ENCODE data around the gene ENC1. TPM values are rescaled to one million over a fixed set of nuclear protein-coding genes. Genes with fewer than 3 reads are reported as not detected.
A peak's percentile ranks its signal among the peaks of the same experiment; 100 is the strongest.

Gene ENC1
- total RNA-seq, 2 experiments from 2014 or later = 0.38 to 1.5 TPM

- peaks cover 56% of the 10 kb centered on the region for H3K27me3 Mint-ChIP-seq
Measured at GRCh38 chr5:74634611-74635286, 5.8 kb downstream of the ENC1 start.

GRCh38 chr5:74633695-74634094, 6.8 kb downstream of the ENC1 start:
- DNase-seq (no peak), ATAC-seq (no peak)
- H3K27ac Mint-ChIP-seq = no peak overlapping the region
- H3K4me3 Mint-ChIP-seq = no peak overlapping the region
- CTCF ChIA-PET = no interaction called here
- H3K36me3 Mint-ChIP-seq = no peaks in the 10 kb centered on the region
- no peaks in the 10 kb centered on the region for H3K9me3 Mint-ChIP-seq (ENCODE audit: low read depth)
- peaks cover 24% of the 10 kb centered on the region for H3K4me1 Mint-ChIP-seq
- H3K27me3 Mint-ChIP-seq = peaks cover 50% of the 10 kb centered on the region

More at GRCh38 chr5:74634611-74635286, 5.8 kb downstream of the ENC1 start:
- no peaks in the 10 kb centered on the region for H3K36me3 Mint-ChIP-seq
- peaks cover 34% of the 10 kb centered on the region for H3K4me1 Mint-ChIP-seq
- no peak overlapping the region for H3K4me3 Mint-ChIP-seq
- ATAC-seq = no peak
- no peak for DNase-seq
- no peaks in the 10 kb centered on the region for H3K9me3 Mint-ChIP-seq (ENCODE audit: low read depth)
- CTCF ChIA-PET = interaction anchor here (1.1 kb wide), 1 partner anchor 215 kb away, joined by 3 read pairs; no protein-coding TSS in a partner anchor
- no peak overlapping the region for H3K27ac Mint-ChIP-seq

- Mint-ChIP-seq H3K36me3 (no peaks in the 10 kb centered on the region), H3K4me3 (no peak overlapping the region), H3K27ac (no peak overlapping the region), H3K4me1 (peaks cover 21% of the 10 kb centered on the region), H3K27me3 (peaks cover 48% of the 10 kb centered on the region), H3K9me3 (ENCODE audit: low read depth) (no peaks in the 10 kb centered on the region)
- DNase-seq (no peak), ATAC-seq (no peak)
- CTCF ChIA-PET = no interaction called here
Measured at GRCh38 chr5:74632947-74633356, 7.6 kb downstream of the ENC1 start.

GRCh38 chr5:74631081-74631953, 9.2 kb downstream of the ENC1 start:
- Mint-ChIP-seq H3K9me3 (ENCODE audit: low read depth) (no peaks in the 10 kb centered on the region), H3K4me1 (peaks cover 21% of the 10 kb centered on the region), H3K4me3 (no peak overlapping the region), H3K27ac (peak overlapping the region; percentile 68), H3K36me3 (no peaks in the 10 kb centered on the region), H3K27me3 (peaks cover 47% of the 10 kb centered on the region)
- CTCF ChIA-PET = no interaction called here
- peak; percentile 53 for ATAC-seq
- DNase-seq = peak; percentile 49

- peaks cover 21% of the 10 kb centered on the region for H3K4me1 Mint-ChIP-seq
- CTCF ChIA-PET = no interaction called here
- ATAC-seq (peak; percentile 27), DNase-seq (no peak)
- H3K27ac Mint-ChIP-seq = no peak overlapping the region
- no peak overlapping the region for H3K4me3 Mint-ChIP-seq
- no peaks in the 10 kb centered on the region for H3K9me3 Mint-ChIP-seq (ENCODE audit: low read depth)
- no peaks in the 10 kb centered on the region for H3K36me3 Mint-ChIP-seq
- H3K27me3 Mint-ChIP-seq = peaks cover 47% of the 10 kb centered on the region
Measured at GRCh38 chr5:74630453-74631066, 10.0 kb downstream of the ENC1 start.

- ATAC-seq (no peak), DNase-seq (no peak)
- Mint-ChIP-seq H3K9me3 (ENCODE audit: low read depth) (no peaks in the 10 kb centered on the region), H3K27ac (no peak overlapping the region), H3K36me3 (no peaks in the 10 kb centered on the region), H3K4me1 (peaks cover 21% of the 10 kb centered on the region), H3K27me3 (peaks cover 48% of the 10 kb centered on the region), H3K4me3 (no peak overlapping the region)
- CTCF ChIA-PET = interaction anchor here (0.8 to 1.2 kb wide), 2 partner anchors 11 to 240 kb away, joined by 3 to 4 read pairs; no protein-coding TSS in a partner anchor
Measured at GRCh38 chr5:74629326-74629725, 11.2 kb downstream of the ENC1 start.

- DNase-seq = no peak
- peaks cover 54% of the 10 kb centered on the region for H3K27me3 Mint-ChIP-seq
- CTCF ChIA-PET = no interaction called here
- H3K27ac Mint-ChIP-seq = no peak overlapping the region
- H3K9me3 Mint-ChIP-seq (ENCODE audit: low read depth) = no peaks in the 10 kb centered on the region
- no peak for ATAC-seq
- no peak overlapping the region for H3K4me3 Mint-ChIP-seq
- peaks cover 21% of the 10 kb centered on the region for H3K4me1 Mint-ChIP-seq
- H3K36me3 Mint-ChIP-seq = no peaks in the 10 kb centered on the region
Measured at GRCh38 chr5:74628359-74628758, 12.2 kb downstream of the ENC1 start.

- CTCF ChIA-PET = no interaction called here
- H3K27me3 Mint-ChIP-seq = peaks cover 60% of the 10 kb centered on the region
- peaks cover 19% of the 10 kb centered on the region for H3K4me1 Mint-ChIP-seq
- no peak for DNase-seq
- no peak overlapping the region for H3K27ac Mint-ChIP-seq
- ATAC-seq = no peak
- no peak overlapping the region for H3K4me3 Mint-ChIP-seq
- no peaks in the 10 kb centered on the region for H3K36me3 Mint-ChIP-seq
- no peaks in the 10 kb centered on the region for H3K9me3 Mint-ChIP-seq (ENCODE audit: low read depth)
Measured at GRCh38 chr5:74627646-74628279, 12.8 kb downstream of the ENC1 start.

GRCh38 chr5:74626386-74627222, 13.9 kb downstream of the ENC1 start:
- H3K4me1 Mint-ChIP-seq = peaks cover 10% of the 10 kb centered on the region
- no peaks in the 10 kb centered on the region for H3K9me3 Mint-ChIP-seq (ENCODE audit: low read depth)
- H3K27me3 Mint-ChIP-seq = peaks cover 60% of the 10 kb centered on the region
- no peak overlapping the region for H3K4me3 Mint-ChIP-seq
- no peak overlapping the region for H3K27ac Mint-ChIP-seq
- ATAC-seq = no peak
- no peaks in the 10 kb centered on the region for H3K36me3 Mint-ChIP-seq
- DNase-seq = no peak
- CTCF ChIA-PET = interaction anchor here (0.6 kb wide), 1 partner anchor 12 kb away, joined by 3 read pairs; no protein-coding TSS in a partner anchor

GRCh38 chr5:74625742-74626241, 14.7 kb downstream of the ENC1 start:
- no peaks in the 10 kb centered on the region for H3K36me3 Mint-ChIP-seq
- H3K27ac Mint-ChIP-seq = no peak overlapping the region
- H3K27me3 Mint-ChIP-seq = peaks cover 56% of the 10 kb centered on the region
- DNase-seq = no peak
- H3K4me1 Mint-ChIP-seq = peaks cover 4% of the 10 kb centered on the region
- ATAC-seq = no peak
- CTCF ChIA-PET = interaction anchor here (1.3 kb wide), 1 partner anchor 15 kb away, joined by 3 read pairs; the partner anchor contains the start of gene ENC1
- no peaks in the 10 kb centered on the region for H3K9me3 Mint-ChIP-seq (ENCODE audit: low read depth)
- H3K4me3 Mint-ChIP-seq = no peak overlapping the region

- Mint-ChIP-seq H3K9me3 (ENCODE audit: low read depth) (no peaks in the 10 kb centered on the region), H3K36me3 (no peaks in the 10 kb centered on the region), H3K4me3 (no peak overlapping the region), H3K27me3 (peaks cover 55% of the 10 kb centered on the region), H3K27ac (no peak overlapping the region), H3K4me1 (no peaks in the 10 kb centered on the region)
- CTCF ChIA-PET = interaction anchor here (1.3 kb wide), 1 partner anchor 16 kb away, joined by 3 read pairs; the partner anchor contains the start of gene ENC1
- ATAC-seq (no peak), DNase-seq (no peak)
Measured at GRCh38 chr5:74624931-74625505, 15.5 kb downstream of the ENC1 start.

- ATAC-seq = no peak
- DNase-seq = no peak
- Mint-ChIP-seq H3K27me3 (peaks cover 55% of the 10 kb centered on the region), H3K4me1 (no peaks in the 10 kb centered on the region), H3K36me3 (no peaks in the 10 kb centered on the region), H3K9me3 (ENCODE audit: low read depth) (no peaks in the 10 kb centered on the region), H3K27ac (no peak overlapping the region), H3K4me3 (no peak overlapping the region)
- CTCF ChIA-PET = no interaction called here
Measured at GRCh38 chr5:74624501-74624900, 16.0 kb downstream of the ENC1 start.
